Measurements from ENCODE around the gene BCL11A. TPM values are rescaled to one million over a fixed set of nuclear protein-coding genes. Genes with fewer than 3 reads are reported as not detected.

BCL11A gene
- total and polyA plus RNA-seq, 12 donors, result 3.2 to 38.5 (median 22.7) TPM

DNA sequence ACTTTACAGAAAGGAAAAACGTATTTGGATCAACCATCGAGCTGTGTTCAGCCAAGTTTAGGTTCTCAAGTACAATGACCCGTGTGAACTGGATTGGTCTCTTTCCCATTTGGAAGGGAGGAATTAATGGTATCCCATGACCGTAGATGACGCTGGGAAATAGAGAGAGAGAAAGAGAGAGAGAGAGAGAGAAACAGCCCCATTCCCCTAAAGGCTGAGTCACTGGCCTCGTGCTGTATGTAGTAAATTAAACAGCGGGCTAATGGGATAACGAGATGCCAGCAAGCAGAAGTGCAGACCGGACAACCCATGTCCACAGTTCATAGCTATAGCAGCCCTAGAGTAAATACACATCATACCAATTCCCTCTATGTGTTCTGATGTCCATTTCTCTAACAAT lies 99.6 kb downstream of the BCL11A start:
- Histone ChIP-seq H3K27ac (no peak overlapping the region), H3K9me3 (no peaks in the 10 kb centered on the region), H3K4me3 (no peak overlapping the region), H3K27me3 (no peaks in the 10 kb centered on the region), H3K4me1 (peaks cover 0 to 6% (median 0%) of the 10 kb centered on the region in 9 donors), H3K36me3 (no peaks in the 10 kb centered on the region)
- WGBS, 2 donors, result 89 to 91% methylated on average over 9 of the region's 9 CpGs
- TF ChIP-seq, protein P1, sequence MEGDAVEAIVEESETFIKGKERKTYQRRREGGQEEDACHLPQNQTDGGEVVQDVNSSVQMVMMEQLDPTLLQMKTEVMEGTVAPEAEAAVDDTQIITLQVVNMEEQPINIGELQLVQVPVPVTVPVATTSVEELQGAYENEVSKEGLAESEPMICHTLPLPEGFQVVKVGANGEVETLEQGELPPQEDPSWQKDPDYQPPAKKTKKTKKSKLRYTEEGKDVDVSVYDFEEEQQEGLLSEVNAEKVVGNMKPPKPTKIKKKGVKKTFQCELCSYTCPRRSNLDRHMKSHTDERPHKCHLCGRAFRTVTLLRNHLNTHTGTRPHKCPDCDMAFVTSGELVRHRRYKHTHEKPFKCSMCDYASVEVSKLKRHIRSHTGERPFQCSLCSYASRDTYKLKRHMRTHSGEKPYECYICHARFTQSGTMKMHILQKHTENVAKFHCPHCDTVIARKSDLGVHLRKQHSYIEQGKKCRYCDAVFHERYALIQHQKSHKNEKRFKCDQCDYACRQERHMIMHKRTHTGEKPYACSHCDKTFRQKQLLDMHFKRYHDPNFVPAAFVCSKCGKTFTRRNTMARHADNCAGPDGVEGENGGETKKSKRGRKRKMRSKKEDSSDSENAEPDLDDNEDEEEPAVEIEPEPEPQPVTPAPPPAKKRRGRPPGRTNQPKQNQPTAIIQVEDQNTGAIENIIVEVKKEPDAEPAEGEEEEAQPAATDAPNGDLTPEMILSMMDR (IDR thresholded peaks at IDR 0.05), result no peak
- intact Hi-C loops (cut with DNase I), result loop anchor here in 1 of 10 donors (10.0 kb wide), 1 partner anchor 579 kb away; no protein-coding TSS in a partner anchor
- DNase-seq (no peak), ATAC-seq (peak in 1 of 8 donors; percentile 51)

DNA sequence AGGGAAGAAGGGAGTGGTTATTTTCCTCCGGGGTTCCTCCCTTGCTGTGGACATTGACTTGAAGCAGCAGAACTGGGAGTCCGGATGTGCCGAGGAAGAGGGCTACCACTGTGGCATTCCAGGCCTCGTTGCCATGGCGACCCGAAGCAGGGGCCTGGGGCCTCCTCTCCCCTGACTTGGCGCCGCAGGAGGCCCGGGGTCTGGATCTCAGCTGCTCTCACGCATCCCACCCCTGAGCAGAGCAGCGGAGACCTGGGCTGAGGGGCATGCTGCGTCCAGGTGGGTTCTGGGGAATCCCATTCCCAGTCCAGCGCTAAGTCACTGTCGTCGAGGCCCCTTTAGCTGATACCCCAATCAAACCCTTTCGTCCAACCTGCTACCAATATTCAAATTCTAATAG lies 100.2 kb downstream of the BCL11A start:
- H3K36me3 ChIP-seq, result no peaks in the 10 kb centered on the region
- no peak for DNase-seq
- TF ChIP-seq, protein P1 (IDR thresholded peaks at IDR 0.05), result no peak
- H3K27ac ChIP-seq, result no peak overlapping the region
- no peaks in the 10 kb centered on the region for H3K27me3 ChIP-seq
- intact Hi-C loops (cut with DNase I), result loop anchor here in 1 of 10 donors (10.0 kb wide), 1 partner anchor 578 kb away; no protein-coding TSS in a partner anchor
- H3K4me1 ChIP-seq, result peaks cover 0 to 6% (median 0%) of the 10 kb centered on the region in 9 donors
- no peaks in the 10 kb centered on the region for H3K9me3 ChIP-seq
- H3K4me3 ChIP-seq, result no peak overlapping the region
- WGBS, 2 donors, result 60 to 67% methylated on average over 16 of the region's 16 CpGs
- ATAC-seq, result peak in 1 of 8 donors; percentile 38

GRCh38 chr2:60450488-60450887 lies 103.0 kb downstream of the BCL11A start:
- no peak for ATAC-seq
- TF ChIP-seq, protein P1 (IDR thresholded peaks at IDR 0.05), result no peak
- no peaks in the 10 kb centered on the region for H3K9me3 ChIP-seq
- H3K27ac ChIP-seq, result no peak overlapping the region
- no peak for DNase-seq
- intact Hi-C loops (cut with DNase I), result loop anchor here in 1 of 10 donors (10.0 kb wide), 1 partner anchor 576 kb away; no protein-coding TSS in a partner anchor
- H3K4me3 ChIP-seq, result no peak overlapping the region
- H3K4me1 ChIP-seq, result peaks cover 0 to 6% (median 0%) of the 10 kb centered on the region in 9 donors
- 71 to 72% methylated on average over 1 of the region's 1 CpG for whole genome bisulfite sequencing, 2 donors
- H3K36me3 ChIP-seq, result no peaks in the 10 kb centered on the region
- no peaks in the 10 kb centered on the region for H3K27me3 ChIP-seq

DNA sequence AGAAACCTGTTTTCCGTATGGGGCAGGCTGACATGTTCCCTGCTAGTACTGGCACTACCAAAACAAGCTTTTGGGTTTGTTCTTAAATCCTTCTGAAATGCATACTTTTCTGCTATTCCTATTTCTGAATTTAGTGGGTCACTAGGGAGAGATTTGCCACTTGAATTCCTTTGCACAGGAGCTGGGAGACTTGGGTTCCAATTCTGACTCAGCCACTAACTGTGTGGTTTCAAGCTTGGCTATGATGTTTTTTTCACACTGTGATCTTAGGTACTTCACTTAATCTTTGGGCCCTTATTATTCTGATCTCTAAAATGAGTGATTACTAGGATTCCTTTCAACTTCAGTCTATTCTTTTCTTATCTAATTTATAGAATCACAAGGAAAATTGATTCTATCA lies 105.5 kb downstream of the BCL11A start:
- ATAC-seq (no peak), DNase-seq (no peak)
- Histone ChIP-seq H3K36me3 (no peaks in the 10 kb centered on the region), H3K4me3 (no peak overlapping the region), H3K4me1 (peaks cover 0 to 5% (median 0%) of the 10 kb centered on the region in 9 donors), H3K27ac (no peak overlapping the region), H3K9me3 (no peaks in the 10 kb centered on the region), H3K27me3 (no peaks in the 10 kb centered on the region)
- 90 to 97% methylated on average over 1 of the region's 1 CpG for WGBS, 2 donors
- TF ChIP-seq, protein P1 (IDR thresholded peaks at IDR 0.05), result no peak
- intact Hi-C loops (cut with DNase I), result no loop called here

All from heart right ventricle (tissue), 16 donors.